ENCODE measurements around the gene SURF2.

DNA sequence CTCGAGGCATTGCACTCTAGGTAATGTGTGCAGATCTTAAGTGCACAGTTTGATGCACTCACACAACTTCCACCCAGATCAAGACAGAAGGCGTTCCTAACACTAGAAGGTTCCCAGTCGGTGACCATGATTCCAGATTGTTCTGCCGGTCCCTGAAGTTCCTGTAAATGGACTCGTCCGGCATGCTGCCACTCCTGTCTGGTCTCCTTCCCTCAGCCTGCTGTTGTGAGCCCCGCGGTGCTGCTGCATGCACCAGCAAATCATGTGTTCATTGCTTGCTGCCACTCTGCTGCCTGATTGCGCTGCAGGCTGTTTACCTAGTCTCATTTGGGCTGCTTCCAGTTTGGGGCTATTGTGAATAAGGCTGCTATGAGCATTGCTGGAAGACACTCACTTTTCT is 31.3 kb downstream of the SURF2 start:
- TF ChIP-seq, protein P1, sequence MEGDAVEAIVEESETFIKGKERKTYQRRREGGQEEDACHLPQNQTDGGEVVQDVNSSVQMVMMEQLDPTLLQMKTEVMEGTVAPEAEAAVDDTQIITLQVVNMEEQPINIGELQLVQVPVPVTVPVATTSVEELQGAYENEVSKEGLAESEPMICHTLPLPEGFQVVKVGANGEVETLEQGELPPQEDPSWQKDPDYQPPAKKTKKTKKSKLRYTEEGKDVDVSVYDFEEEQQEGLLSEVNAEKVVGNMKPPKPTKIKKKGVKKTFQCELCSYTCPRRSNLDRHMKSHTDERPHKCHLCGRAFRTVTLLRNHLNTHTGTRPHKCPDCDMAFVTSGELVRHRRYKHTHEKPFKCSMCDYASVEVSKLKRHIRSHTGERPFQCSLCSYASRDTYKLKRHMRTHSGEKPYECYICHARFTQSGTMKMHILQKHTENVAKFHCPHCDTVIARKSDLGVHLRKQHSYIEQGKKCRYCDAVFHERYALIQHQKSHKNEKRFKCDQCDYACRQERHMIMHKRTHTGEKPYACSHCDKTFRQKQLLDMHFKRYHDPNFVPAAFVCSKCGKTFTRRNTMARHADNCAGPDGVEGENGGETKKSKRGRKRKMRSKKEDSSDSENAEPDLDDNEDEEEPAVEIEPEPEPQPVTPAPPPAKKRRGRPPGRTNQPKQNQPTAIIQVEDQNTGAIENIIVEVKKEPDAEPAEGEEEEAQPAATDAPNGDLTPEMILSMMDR (conservative IDR thresholded peaks at IDR 0.05; ENCODE audit: low read length) = no peak
- no peak for TF ChIP-seq EZH2phosphoT487 (IDR thresholded peaks at IDR 0.05; ENCODE audit: borderline replicate concordance, low read depth, low read length)
